Prostate gland (tissue), 2 donors: ENCODE results near the gene MIS12.

Experiments
- CTCF ChIP-seq, 4 experiments: fragments of 200-600 bp in 2 of 4; fragments of 450-650 bp in 2 of 4; sonication (generic) in 2 of 4; IDR thresholded peaks; 1 replicate in 3 of 4; 2 replicates in 1 of 4; pipeline ENCODE4 v1.5.1; 2016 to 2019; ENCODE audit warnings: antibody characterized with exemption in 4 of 4, mild to moderate bottlenecking in 2 of 4, moderate library complexity in 2 of 4
- POLR2A ChIP-seq: fragments of 450-650 bp; IDR thresholded peaks from one replicate; pipeline ENCODE4 v1.6.1; 2016; ENCODE audit warnings: antibody characterized with exemption, mild to moderate bottlenecking

GRCh38 chr17:5536866-5537650 lies 50.7 kb downstream of the MIS12 start:
- TF ChIP-seq POLR2A = no peak
- TF ChIP-seq CTCF (IDR thresholded peaks at IDR 0.05) = no peak
